Measurements from ENCODE around the gene RAB37.

The RAB37 gene

GRCh38 chr17:74733365-74734122 is 3.5 kb upstream of the RAB37 start:
- TF ChIP-seq POLR2A (IDR thresholded peaks at IDR 0.05; ENCODE audit: low read depth, low read length), result no peak
- no peak for FAIRE-seq
- DNase-seq (ENCODE audit: insufficient read length, low spot score), result no peak

- no peak for DNase-seq (ENCODE audit: insufficient read length, low spot score)
- FAIRE-seq, result no peak
- no peak for TF ChIP-seq POLR2A (IDR thresholded peaks at IDR 0.05; ENCODE audit: low read depth, low read length)
These were observed 2.8 kb upstream of the RAB37 start for GRCh38 chr17:74734256-74734655.

GRCh38 chr17:74737299-74738050 is 419 bp downstream of the RAB37 start:
- FAIRE-seq (no peak), DNase-seq (ENCODE audit: insufficient read length, low spot score) (no peak)
- no peak for TF ChIP-seq POLR2A (IDR thresholded peaks at IDR 0.05; ENCODE audit: low read depth, low read length)

GRCh38 chr17:74738051-74738996 is 1.3 kb downstream of the RAB37 start:
- FAIRE-seq (no peak), DNase-seq (ENCODE audit: insufficient read length, low spot score) (no peak)
- no peak for TF ChIP-seq POLR2A (IDR thresholded peaks at IDR 0.05; ENCODE audit: low read depth, low read length)

GRCh38 chr17:74739227-74739831 is 2.3 kb downstream of the RAB37 start:
- TF ChIP-seq POLR2A (IDR thresholded peaks at IDR 0.05; ENCODE audit: low read depth, low read length), result no peak
- FAIRE-seq (no peak), DNase-seq (ENCODE audit: insufficient read length, low spot score) (no peak)

GRCh38 chr17:74740173-74740572 is 3.1 kb downstream of the RAB37 start:
- DNase-seq (ENCODE audit: insufficient read length, low spot score) (no peak), FAIRE-seq (no peak)
- TF ChIP-seq POLR2A (IDR thresholded peaks at IDR 0.05; ENCODE audit: low read depth, low read length), result no peak

- no peak for TF ChIP-seq POLR2A (IDR thresholded peaks at IDR 0.05; ENCODE audit: low read depth, low read length)
- FAIRE-seq (no peak), DNase-seq (ENCODE audit: insufficient read length, low spot score) (no peak)
These were observed 3.8 kb downstream of the RAB37 start for GRCh38 chr17:74740641-74741387.

- no peak for TF ChIP-seq POLR2A (IDR thresholded peaks at IDR 0.05; ENCODE audit: low read depth, low read length)
- FAIRE-seq, result no peak
- DNase-seq (ENCODE audit: insufficient read length, low spot score), result no peak
These were observed 5.1 kb downstream of the RAB37 start for GRCh38 chr17:74742153-74742515.

- FAIRE-seq, result no peak
- no peak for TF ChIP-seq POLR2A (IDR thresholded peaks at IDR 0.05; ENCODE audit: low read depth, low read length)
- DNase-seq (ENCODE audit: insufficient read length, low spot score), result no peak
These were observed 6.0 kb downstream of the RAB37 start for GRCh38 chr17:74742978-74743545.

GRCh38 chr17:74743755-74744154 is 6.7 kb downstream of the RAB37 start:
- FAIRE-seq, result no peak
- DNase-seq (ENCODE audit: insufficient read length, low spot score), result no peak
- TF ChIP-seq POLR2A (IDR thresholded peaks at IDR 0.05; ENCODE audit: low read depth, low read length), result no peak

- FAIRE-seq (no peak), DNase-seq (ENCODE audit: insufficient read length, low spot score) (no peak)
- TF ChIP-seq POLR2A (IDR thresholded peaks at IDR 0.05; ENCODE audit: low read depth, low read length), result no peak
These were observed 7.3 kb downstream of the RAB37 start for GRCh38 chr17:74744349-74744713.

GRCh38 chr17:74744714-74745547 is 7.9 kb downstream of the RAB37 start:
- no peak for FAIRE-seq
- peak; percentile 95 for DNase-seq (ENCODE audit: insufficient read length, low spot score)
- no peak for TF ChIP-seq POLR2A (IDR thresholded peaks at IDR 0.05; ENCODE audit: low read depth, low read length)

All from H54 (cell line).